Measurements from ENCODE around the gene TTC39B. TPM values are rescaled to one million over a fixed set of nuclear protein-coding genes. Genes with fewer than 3 reads are reported as not detected.
A peak's percentile ranks its signal among the peaks of the same experiment; 100 is the strongest.
"Not testable (repeated sequence)": the region's sequence is repeated elsewhere in the genome, so short reads cannot be mapped to it uniquely, and the experiment has no call there.

The TTC39B gene
- polyA plus RNA-seq, 3 donors from 2014 or later: 3.8 to 10.4 (median 7.9) TPM

GRCh38 chr9:15319661-15320060, 12.6 kb upstream of the TTC39B start:
- not testable (repeated sequence) for H3K9me3 Mint-ChIP-seq; H3K27ac Mint-ChIP-seq; DNase-seq; H3K27me3 Mint-ChIP-seq (ENCODE audit: low read depth in 3 of 3); H3K4me1 Mint-ChIP-seq; H3K36me3 Mint-ChIP-seq; H3K4me3 Mint-ChIP-seq

- no peak overlapping the region for H3K4me3 Mint-ChIP-seq
- H3K36me3 Mint-ChIP-seq: peaks cover 3 to 14% (median 6%) of the 10 kb centered on the region in 3 donors
- H3K9me3 Mint-ChIP-seq: no peaks in the 10 kb centered on the region
- H3K27ac Mint-ChIP-seq: no peak overlapping the region
- DNase-seq: no peak
- peaks cover 0 to 3% (median 0%) of the 10 kb centered on the region in 3 donors for H3K27me3 Mint-ChIP-seq (ENCODE audit: low read depth in 3 of 3)
- H3K4me1 Mint-ChIP-seq: no peaks in the 10 kb centered on the region
These were observed 10.8 kb upstream of the TTC39B start for GRCh38 chr9:15317836-15318235.

GRCh38 chr9:15311607-15312006, 4.6 kb upstream of the TTC39B start:
- Mint-ChIP-seq H3K27me3 (ENCODE audit: low read depth in 3 of 3) (peaks cover 0 to 5% (median 3%) of the 10 kb centered on the region in 3 donors), H3K9me3 (no peaks in the 10 kb centered on the region), H3K27ac (no peak overlapping the region), H3K4me3 (no peak overlapping the region), H3K4me1 (peaks cover 19 to 25% of the 10 kb centered on the region in 2 donors), H3K36me3 (peaks cover 0 to 11% (median 3%) of the 10 kb centered on the region in 3 donors)
- DNase-seq: no peak

GRCh38 chr9:15310107-15310850, 3.3 kb upstream of the TTC39B start:
- peaks cover 0 to 5% (median 3%) of the 10 kb centered on the region in 3 donors for H3K27me3 Mint-ChIP-seq (ENCODE audit: low read depth in 3 of 3)
- H3K36me3 Mint-ChIP-seq: peaks cover 0 to 11% (median 3%) of the 10 kb centered on the region in 3 donors
- H3K4me1 Mint-ChIP-seq: peaks cover 29 to 37% of the 10 kb centered on the region in 2 donors
- no peaks in the 10 kb centered on the region for H3K9me3 Mint-ChIP-seq
- no peak for DNase-seq
- peak overlapping the region; percentile 10 to 89 (median 73) for H3K27ac Mint-ChIP-seq
- peak overlapping the region; percentile 12 to 38 (median 28) for H3K4me3 Mint-ChIP-seq

- H3K27ac Mint-ChIP-seq: peak overlapping the region; percentile 25 to 85 (median 59)
- peaks cover 0 to 7% (median 0%) of the 10 kb centered on the region in 3 donors for H3K36me3 Mint-ChIP-seq
- H3K27me3 Mint-ChIP-seq (ENCODE audit: low read depth in 3 of 3): peaks cover 0 to 5% (median 5%) of the 10 kb centered on the region in 3 donors
- peak overlapping the region; percentile 96 to 99 (median 98) for H3K4me3 Mint-ChIP-seq
- H3K9me3 Mint-ChIP-seq: no peaks in the 10 kb centered on the region
- no peak for DNase-seq
- H3K4me1 Mint-ChIP-seq: peaks cover 42 to 51% of the 10 kb centered on the region in 2 donors
These were observed 1.5 kb upstream of the TTC39B start for GRCh38 chr9:15308511-15308910.

GRCh38 chr9:15307523-15307841, 466 bp upstream of the TTC39B start:
- H3K4me1 Mint-ChIP-seq: peaks cover 42 to 51% of the 10 kb centered on the region in 2 donors

GRCh38 chr9:15306068-15306756, 804 bp downstream of the TTC39B start:
- Mint-ChIP-seq H3K9me3 (no peaks in the 10 kb centered on the region), H3K36me3 (no peaks in the 10 kb centered on the region), H3K27me3 (ENCODE audit: low read depth in 3 of 3) (peaks cover 0 to 5% (median 4%) of the 10 kb centered on the region in 3 donors), H3K4me3 (peak overlapping the region; percentile 96 to 99 (median 98)), H3K4me1 (peaks cover 45 to 54% of the 10 kb centered on the region in 2 donors), H3K27ac (peak overlapping the region; percentile 76 to 94 (median 92))
- peak; percentile 36 to 45 (median 41) for DNase-seq

More at GRCh38 chr9:15307523-15307841, 466 bp upstream of the TTC39B start:
- no peaks in the 10 kb centered on the region for H3K9me3 Mint-ChIP-seq
- H3K27ac Mint-ChIP-seq: peak overlapping the region; percentile 72 to 89 (median 82)
- DNase-seq: no peak
- H3K4me3 Mint-ChIP-seq: peak overlapping the region; percentile 96 to 99 (median 98)
- H3K36me3 Mint-ChIP-seq: no peaks in the 10 kb centered on the region
- peaks cover 0 to 5% (median 4%) of the 10 kb centered on the region in 3 donors for H3K27me3 Mint-ChIP-seq (ENCODE audit: low read depth in 3 of 3)

- Mint-ChIP-seq H3K27me3 (ENCODE audit: low read depth in 3 of 3) (peaks cover 0 to 5% (median 4%) of the 10 kb centered on the region in 3 donors), H3K4me1 (peaks cover 46 to 56% of the 10 kb centered on the region in 2 donors), H3K36me3 (peaks cover 0 to 4% (median 0%) of the 10 kb centered on the region in 3 donors), H3K4me3 (peak overlapping the region; percentile 96 to 99 (median 98)), H3K9me3 (no peaks in the 10 kb centered on the region), H3K27ac (peak overlapping the region; percentile 76 to 94 (median 92))
- no peak for DNase-seq
These were observed 1.5 kb downstream of the TTC39B start for GRCh38 chr9:15305470-15305869.

- H3K9me3 Mint-ChIP-seq: no peaks in the 10 kb centered on the region
- peaks cover 49 to 57% of the 10 kb centered on the region in 2 donors for H3K4me1 Mint-ChIP-seq
- peaks cover 0 to 4% (median 4%) of the 10 kb centered on the region in 3 donors for H3K27me3 Mint-ChIP-seq (ENCODE audit: low read depth in 3 of 3)
- no peak for DNase-seq
- peak overlapping the region; percentile 15 to 94 (median 89) for H3K27ac Mint-ChIP-seq
- H3K4me3 Mint-ChIP-seq: peak overlapping the region; percentile 12 to 99 (median 97)
- peaks cover 0 to 4% (median 0%) of the 10 kb centered on the region in 3 donors for H3K36me3 Mint-ChIP-seq
These were observed 2.4 kb downstream of the TTC39B start for GRCh38 chr9:15304632-15305031.

GRCh38 chr9:15300218-15300617, 6.8 kb downstream of the TTC39B start:
- Mint-ChIP-seq H3K27ac (peak overlapping the region; percentile 94 to 99 (median 98)), H3K4me3 (peak overlapping the region; percentile 80 to 87 (median 83)), H3K27me3 (ENCODE audit: low read depth in 3 of 3) (peaks cover 0 to 3% (median 2%) of the 10 kb centered on the region in 3 donors), H3K36me3 (peaks cover 0 to 4% (median 4%) of the 10 kb centered on the region in 3 donors), H3K4me1 (peaks cover 74 to 76% of the 10 kb centered on the region in 2 donors), H3K9me3 (no peaks in the 10 kb centered on the region)
- no peak for DNase-seq

GRCh38 chr9:15299374-15299939, 7.6 kb downstream of the TTC39B start:
- Mint-ChIP-seq H3K27ac (peak overlapping the region; percentile 94 to 99 (median 98)), H3K36me3 (peaks cover 0 to 4% (median 4%) of the 10 kb centered on the region in 3 donors), H3K27me3 (ENCODE audit: low read depth in 3 of 3) (peaks cover 0 to 3% (median 0%) of the 10 kb centered on the region in 3 donors), H3K4me1 (peaks cover 74 to 76% of the 10 kb centered on the region in 2 donors), H3K9me3 (no peaks in the 10 kb centered on the region), H3K4me3 (peak overlapping the region; percentile 80 to 87 (median 83))
- peak; percentile 68 to 75 (median 75) for DNase-seq

GRCh38 chr9:15298362-15298761, 8.7 kb downstream of the TTC39B start:
- H3K27ac Mint-ChIP-seq: peak overlapping the region; percentile 94 to 99 (median 98)
- peaks cover 0 to 3% (median 0%) of the 10 kb centered on the region in 3 donors for H3K27me3 Mint-ChIP-seq (ENCODE audit: low read depth in 3 of 3)
- H3K4me1 Mint-ChIP-seq: peaks cover 80 to 81% of the 10 kb centered on the region in 2 donors
- DNase-seq: no peak
- peaks cover 0 to 4% (median 4%) of the 10 kb centered on the region in 3 donors for H3K36me3 Mint-ChIP-seq
- no peaks in the 10 kb centered on the region for H3K9me3 Mint-ChIP-seq
- H3K4me3 Mint-ChIP-seq: peak overlapping the region; percentile 80 to 87 (median 83)

GRCh38 chr9:15295761-15296405, 11.1 kb downstream of the TTC39B start:
- Mint-ChIP-seq H3K27me3 (ENCODE audit: low read depth in 3 of 3) (peaks cover 0 to 3% (median 0%) of the 10 kb centered on the region in 3 donors), H3K27ac (peak overlapping the region; percentile 94 to 99 (median 98)), H3K9me3 (no peaks in the 10 kb centered on the region), H3K36me3 (peaks cover 2 to 4% (median 4%) of the 10 kb centered on the region in 3 donors), H3K4me1 (peaks cover 88 to 89% of the 10 kb centered on the region in 2 donors), H3K4me3 (peak overlapping the region; percentile 77 to 90 (median 83))
- DNase-seq: peak; percentile 65 to 70 (median 66)

Measured in immature natural killer cell (primary cell).